NCI-H774 (cell line): ENCODE data around the gene RB1.
A peak's percentile ranks its signal among the peaks of the same experiment; 100 is the strongest.

Experiments used
- DNase-seq: peaks from one replicate; lab custom pipeline; 2025; lab: John Stamatoyannopoulos, UW

Gene RB1

GRCh38 chr13:48493851-48494250 lies 190.3 kb downstream of the RB1 start:
- DNase-seq, result no peak

- DNase-seq, result no peak
Measured at GRCh38 chr13:48494874-48495273, 191.3 kb downstream of the RB1 start.

- DNase-seq, result no peak
Measured at GRCh38 chr13:48496271-48497161, 193.0 kb downstream of the RB1 start.

- no peak for DNase-seq
Measured at GRCh38 chr13:48497669-48498068, 194.1 kb downstream of the RB1 start.

GRCh38 chr13:48500652-48501197 lies 197.2 kb downstream of the RB1 start:
- no peak for DNase-seq

- no peak for DNase-seq
Measured at GRCh38 chr13:48501705-48502104, 198.2 kb downstream of the RB1 start.

GRCh38 chr13:48502601-48503319 lies 199.2 kb downstream of the RB1 start:
- DNase-seq, result no peak

GRCh38 chr13:48504606-48505005 lies 201.1 kb downstream of the RB1 start:
- no peak for DNase-seq

GRCh38 chr13:48505012-48505411 lies 201.5 kb downstream of the RB1 start:
- DNase-seq, result no peak

- DNase-seq, result no peak
Measured at GRCh38 chr13:48505597-48506091, 202.1 kb downstream of the RB1 start.

- DNase-seq, result peak; percentile 23
Measured at GRCh38 chr13:48506092-48506701, 202.6 kb downstream of the RB1 start.

GRCh38 chr13:48507021-48507420 lies 203.5 kb downstream of the RB1 start:
- DNase-seq, result no peak

GRCh38 chr13:48508011-48508410 lies 204.5 kb downstream of the RB1 start:
- no peak for DNase-seq

GRCh38 chr13:48510698-48511097 lies 207.1 kb downstream of the RB1 start:
- DNase-seq, result no peak

GRCh38 chr13:48511621-48512230 lies 208.2 kb downstream of the RB1 start:
- no peak for DNase-seq

- DNase-seq, result no peak
Measured at GRCh38 chr13:48514793-48515192, 211.2 kb downstream of the RB1 start.

GRCh38 chr13:48515732-48516131 lies 212.2 kb downstream of the RB1 start:
- DNase-seq, result no peak

GRCh38 chr13:48518083-48518482 lies 214.5 kb downstream of the RB1 start:
- DNase-seq, result no peak

- DNase-seq, result no peak
Measured at GRCh38 chr13:48526286-48526685, 222.7 kb downstream of the RB1 start.

GRCh38 chr13:48527955-48528354 lies 224.4 kb downstream of the RB1 start:
- DNase-seq, result peak; percentile 12

GRCh38 chr13:48528720-48529119 lies 225.2 kb downstream of the RB1 start:
- DNase-seq, result no peak

- DNase-seq, result no peak
Measured at GRCh38 chr13:48530833-48531232, 227.3 kb downstream of the RB1 start.
